Coronary artery (tissue), 2 donors: ENCODE data around the gene AGRN.

Experiments
- DNase-seq: peaks from one replicate; pipeline ENCODE4 v3.0.0-alpha.2; 2017; ENCODE audit warnings: low spot score
- H3K27ac ChIP-seq, 2 donors: fragments of 200-600 bp; sonication (generic); one replicate each; pipeline ENCODE4 v1.5.1; 2016 to 2019
- H3K4me3 ChIP-seq: fragments of 200-600 bp; sonication (generic); 2 replicates; pipeline ENCODE4 v1.5.1; 2016; ENCODE audit warnings: mild to moderate bottlenecking, moderate library complexity
- CTCF ChIP-seq: fragments of 200-600 bp; sonication (generic); IDR thresholded peaks from one replicate; pipeline ENCODE4 v1.5.1; 2019; ENCODE audit warnings: antibody characterized with exemption

The AGRN gene

DNA sequence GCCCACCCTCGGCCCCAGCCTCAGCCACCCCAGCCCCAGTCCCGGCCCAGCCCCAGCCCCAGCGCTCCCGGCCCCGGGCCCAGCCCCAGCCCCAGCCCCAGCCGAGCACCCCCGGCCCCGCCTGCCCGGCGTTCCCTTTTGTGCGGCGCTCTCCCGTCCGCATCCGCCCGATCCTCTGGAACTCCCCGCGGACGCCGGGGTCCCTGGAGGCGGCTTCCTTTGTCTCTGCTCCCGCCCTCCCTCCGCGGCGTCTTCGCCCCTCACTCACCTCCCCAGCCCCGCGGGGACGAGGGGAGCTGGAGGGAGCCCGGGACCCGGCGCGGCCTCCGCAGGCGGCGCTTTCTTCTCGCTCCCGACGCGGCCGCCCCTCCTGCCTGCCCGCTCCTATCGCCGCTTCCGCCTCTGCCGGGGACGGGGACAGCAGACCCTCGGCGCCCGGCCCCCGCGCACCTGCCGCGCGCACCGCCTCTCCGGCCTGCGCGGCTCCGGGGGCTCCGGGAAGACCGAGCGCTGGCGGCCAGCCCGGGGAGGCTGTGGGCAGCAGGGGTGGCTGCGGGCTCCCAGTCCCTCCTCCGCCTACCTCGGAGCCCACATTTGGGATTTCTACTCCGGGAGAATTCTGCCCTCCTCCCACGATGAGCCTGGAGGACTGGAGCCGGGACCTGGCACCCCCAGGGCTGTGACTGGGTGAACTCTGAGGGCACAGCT lies 14.0 kb downstream of the AGRN start:
- Histone ChIP-seq H3K27ac (no peak overlapping the region), H3K4me3 (peak overlapping the region; percentile 81)
- no peak for TF ChIP-seq CTCF
- no peak for DNase-seq

GRCh38 chr1:1034439-1034781 lies 14.5 kb downstream of the AGRN start:
- Histone ChIP-seq H3K27ac (no peak overlapping the region), H3K4me3 (no peak overlapping the region)
- no peak for DNase-seq
- no peak for TF ChIP-seq CTCF

DNA sequence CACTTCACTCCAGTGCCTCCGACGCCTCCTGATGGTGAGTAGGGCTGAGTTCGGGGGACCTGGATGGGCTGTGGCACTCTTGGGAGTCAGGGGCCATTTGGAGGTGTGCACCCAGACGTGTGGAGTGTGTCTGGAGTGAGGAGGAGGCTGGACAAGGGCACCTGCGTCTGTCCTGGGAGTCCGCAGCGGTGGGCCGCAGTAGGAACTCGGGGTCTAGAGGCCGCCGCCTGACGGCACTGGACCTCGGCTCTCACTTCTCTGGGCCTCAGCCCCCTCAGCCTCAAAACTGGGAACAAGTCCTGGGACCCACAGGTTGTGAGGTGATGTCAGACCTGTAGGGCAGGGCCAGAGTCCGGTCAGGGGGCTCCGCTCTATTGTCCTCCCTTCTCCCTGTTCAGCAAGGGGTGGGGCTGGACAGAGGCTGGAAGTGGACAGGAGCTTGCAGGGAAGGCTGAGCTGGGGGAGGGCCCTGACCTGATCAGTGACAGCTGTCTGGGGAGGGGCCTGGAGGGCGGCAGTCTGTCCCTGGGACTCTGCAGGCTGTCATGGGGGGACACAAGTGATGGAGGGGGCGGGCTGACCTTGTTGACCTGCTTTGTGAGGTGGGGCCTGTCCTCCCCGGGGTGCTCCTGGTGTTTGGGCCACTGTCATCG lies 15.5 kb downstream of the AGRN start:
- DNase-seq, result no peak
- Histone ChIP-seq H3K4me3 (no peak overlapping the region), H3K27ac (no peak overlapping the region)
- no peak for TF ChIP-seq CTCF

- no peak for TF ChIP-seq CTCF
- Histone ChIP-seq H3K4me3 (no peak overlapping the region), H3K27ac (no peak overlapping the region)
- DNase-seq, result no peak
Measured at GRCh38 chr1:1037366-1038327, 17.7 kb downstream of the AGRN start.

GRCh38 chr1:1038694-1039093 lies 18.8 kb downstream of the AGRN start:
- no peak for DNase-seq
- no peak for TF ChIP-seq CTCF
- H3K4me3 ChIP-seq, result no peak overlapping the region
- no peak overlapping the region for H3K27ac ChIP-seq

- Histone ChIP-seq H3K27ac (no peak overlapping the region), H3K4me3 (no peak overlapping the region)
- TF ChIP-seq CTCF, result no peak
- DNase-seq, result no peak
Measured at GRCh38 chr1:1039145-1039910, 19.4 kb downstream of the AGRN start.
